K562 (cell line): Measurements from ENCODE around the gene CHTOP.

Source experiments
- L3MBTL2 ChIP-seq: fragments of 450-650 bp; IDR thresholded peaks from 2 replicates; pipeline ENCODE4 v1.6.1; 2016; ENCODE audit warnings: mild to moderate bottlenecking, moderate library complexity
- NR2F6 ChIP-seq: fragments of 450-650 bp; formaldehyde crosslinking; IDR thresholded peaks from 2 replicates; pipeline ENCODE4 v1.4.0; 2020; ENCODE audit warnings: mild to moderate bottlenecking

- TF ChIP-seq NR2F6 (no peak), L3MBTL2 (no peak)
Observed at GRCh38 chr1:153602749-153603148, 31.1 kb upstream of the CHTOP start.
